Muscle layer of colon (tissue), 2 donors: ENCODE results near the gene TMEM203.

Experiments
- H3K27ac ChIP-seq: one replicate; pipeline ENCODE4 v1.7.0; 2013; ENCODE audit warnings: low read depth, mild to moderate bottlenecking, low read length, moderate library complexity
- H3K27me3 ChIP-seq, 2 donors: one replicate each; pipeline ENCODE4 v1.7.0; 2013; ENCODE audit warnings: low read length in 2 of 2, mild to moderate bottlenecking in 2 of 2; ENCODE audit not compliant: insufficient read depth in 2 of 2, control insufficient read depth in 1 of 2
- H3K36me3 ChIP-seq: one replicate; pipeline ENCODE4 v1.7.0; 2013; ENCODE audit warnings: mild to moderate bottlenecking, low read length; ENCODE audit not compliant: insufficient read depth
- H3K4me1 ChIP-seq: one replicate; pipeline ENCODE4 v1.7.0; 2013; ENCODE audit warnings: mild to moderate bottlenecking, low read length; ENCODE audit not compliant: insufficient read depth
- H3K4me3 ChIP-seq, 2 donors: one replicate each; pipeline ENCODE4 v1.7.0; 2013; ENCODE audit warnings: low read length in 2 of 2, low read depth in 1 of 2, mild to moderate bottlenecking in 1 of 2, moderate library complexity in 1 of 2
- H3K9ac ChIP-seq: one replicate; pipeline ENCODE4 v1.7.0; 2013; ENCODE audit warnings: low read length
- H3K9me3 ChIP-seq: one replicate; pipeline ENCODE4 v1.7.0; 2013; ENCODE audit warnings: mild to moderate bottlenecking, low read length
- donor health status: abdominal sarcoma.
- donor health status: Adenocarcinoma of cecum.

TMEM203 gene

DNA sequence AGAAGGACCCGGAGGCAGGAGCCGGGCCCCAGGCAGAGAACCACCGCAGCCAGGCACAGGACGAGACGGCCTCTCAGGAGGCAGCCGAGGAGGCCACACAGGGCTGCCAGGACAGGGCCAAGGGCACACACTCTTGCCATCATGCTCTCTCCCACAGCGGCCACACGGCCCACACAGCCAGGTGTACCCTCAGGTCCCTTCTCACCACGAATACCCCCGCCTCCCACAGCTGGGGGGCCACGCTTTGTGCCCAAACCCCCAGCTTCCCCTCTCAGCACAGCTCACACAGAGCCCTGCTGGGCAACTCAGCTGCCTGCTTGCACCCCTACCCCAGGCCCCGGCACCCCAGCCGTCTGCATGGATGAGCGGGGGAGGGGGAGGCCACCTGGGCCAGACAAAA is 11.7 kb downstream of the TMEM203 start:
- no peaks in the 10 kb centered on the region for H3K27me3 ChIP-seq
- H3K9me3 ChIP-seq = no peaks in the 10 kb centered on the region
- H3K27ac ChIP-seq = no peak overlapping the region
- H3K4me1 ChIP-seq = peaks cover 22% of the 10 kb centered on the region
- no peak overlapping the region for H3K9ac ChIP-seq
- H3K36me3 ChIP-seq = peaks cover 20% of the 10 kb centered on the region
- H3K4me3 ChIP-seq = no peak overlapping the region

DNA sequence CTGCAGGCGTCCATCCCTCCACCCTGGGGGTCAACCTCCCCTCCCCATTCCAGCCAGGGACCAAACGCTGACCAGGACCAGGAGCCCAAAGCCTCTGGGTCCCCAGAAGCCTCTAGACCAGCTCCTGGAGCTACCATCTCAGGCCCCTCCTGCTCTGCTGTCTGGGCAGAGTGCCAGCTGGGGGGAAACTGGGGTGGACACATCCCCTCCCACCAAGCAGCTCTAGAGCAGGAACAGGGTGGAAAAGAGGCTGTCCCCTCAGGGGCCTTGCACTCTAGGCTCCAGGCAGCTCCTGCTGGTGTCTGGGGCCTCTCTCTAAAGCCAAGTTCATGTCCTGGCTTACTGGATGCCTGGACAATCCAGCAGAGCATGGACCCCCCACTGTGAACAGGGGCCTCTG is 12.6 kb downstream of the TMEM203 start:
- no peak overlapping the region for H3K4me3 ChIP-seq
- peaks cover 13% of the 10 kb centered on the region for H3K4me1 ChIP-seq
- H3K9me3 ChIP-seq = no peaks in the 10 kb centered on the region
- peaks cover 20% of the 10 kb centered on the region for H3K36me3 ChIP-seq
- H3K9ac ChIP-seq = no peak overlapping the region
- H3K27me3 ChIP-seq = no peaks in the 10 kb centered on the region
- H3K27ac ChIP-seq = no peak overlapping the region

DNA sequence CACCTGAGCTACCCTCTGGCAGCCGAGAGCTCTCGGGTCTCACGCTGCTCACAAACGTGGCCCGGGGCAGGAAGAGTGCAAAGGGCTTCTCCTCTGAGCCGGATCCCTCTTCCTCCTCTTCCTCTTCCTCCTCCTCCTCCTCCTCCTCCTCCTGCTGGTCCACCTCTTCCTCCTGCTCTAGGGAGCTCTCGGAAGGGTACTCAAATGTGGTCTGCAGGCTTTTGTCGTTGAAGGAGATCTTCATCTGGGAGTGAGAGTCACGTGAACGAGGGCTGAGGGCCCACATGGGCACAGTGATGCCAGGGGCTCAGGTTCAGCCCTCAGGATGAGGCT is 13.0 kb downstream of the TMEM203 start:
- Histone ChIP-seq H3K9ac (no peak overlapping the region), H3K36me3 (peaks cover 20% of the 10 kb centered on the region), H3K4me3 (no peak overlapping the region), H3K27me3 (no peaks in the 10 kb centered on the region), H3K27ac (no peak overlapping the region), H3K9me3 (no peaks in the 10 kb centered on the region), H3K4me1 (peaks cover 17% of the 10 kb centered on the region)

DNA sequence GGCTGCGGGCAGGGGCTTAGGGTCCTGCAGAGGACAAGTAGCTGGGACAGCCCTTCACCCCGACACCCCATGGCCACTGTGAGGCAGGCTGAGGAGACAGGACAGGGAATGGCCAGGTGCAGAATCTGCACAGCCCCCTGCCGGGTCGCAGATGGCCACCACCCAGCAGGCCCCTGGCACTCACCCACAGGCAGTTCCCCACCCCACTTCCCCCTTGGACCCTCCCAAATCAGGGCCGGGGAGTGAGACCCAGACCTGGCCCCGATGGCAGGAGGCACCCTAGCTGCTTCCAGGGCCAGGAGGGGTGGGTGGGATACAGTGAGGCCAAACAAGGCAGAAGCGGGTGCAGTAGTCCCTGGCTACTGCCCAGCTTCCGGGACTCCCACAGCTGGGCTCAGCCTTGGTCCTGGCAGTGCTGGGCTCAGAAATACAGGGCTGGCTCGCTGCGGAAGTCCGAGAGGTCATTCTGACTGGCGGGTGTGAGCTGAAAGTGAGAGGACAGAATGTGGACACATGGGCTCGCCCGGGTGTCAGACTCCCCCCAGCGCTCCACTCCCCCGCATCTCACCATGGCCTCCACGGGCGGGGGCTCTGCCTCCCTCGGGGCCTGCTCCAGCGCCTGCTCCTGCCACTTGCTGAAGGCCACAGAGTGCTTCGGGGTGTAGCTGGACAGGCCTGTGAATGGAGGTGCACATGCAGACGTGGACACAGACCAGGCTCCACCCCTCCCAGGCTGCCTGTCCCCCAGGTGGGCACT is 13.6 kb downstream of the TMEM203 start:
- no peaks in the 10 kb centered on the region for H3K9me3 ChIP-seq
- H3K27me3 ChIP-seq = no peaks in the 10 kb centered on the region
- no peak overlapping the region for H3K9ac ChIP-seq
- H3K36me3 ChIP-seq = peaks cover 22% of the 10 kb centered on the region
- peaks cover 22% of the 10 kb centered on the region for H3K4me1 ChIP-seq
- H3K4me3 ChIP-seq = no peak overlapping the region
- H3K27ac ChIP-seq = no peak overlapping the region

DNA sequence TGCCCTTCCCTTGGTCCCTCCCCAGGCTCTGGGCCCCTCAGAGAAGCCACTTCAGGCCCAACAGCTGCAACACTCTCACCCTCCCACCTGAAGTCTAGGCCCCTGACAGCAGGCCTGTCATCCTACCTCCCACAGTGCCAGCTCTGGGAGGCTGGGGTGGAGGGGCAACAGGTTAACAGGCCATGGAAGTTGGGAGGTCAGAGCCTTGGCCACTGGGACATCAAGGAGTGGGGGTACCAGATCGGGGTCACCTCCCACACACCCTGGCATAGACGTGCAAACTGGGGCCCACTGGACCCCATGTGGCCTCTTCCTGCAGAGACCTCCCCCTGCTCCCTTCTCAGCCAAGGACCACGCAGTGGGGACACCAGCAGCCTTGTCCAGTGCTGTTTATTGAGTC is 14.2 kb downstream of the TMEM203 start:
- H3K36me3 ChIP-seq = peaks cover 28% of the 10 kb centered on the region
- H3K4me1 ChIP-seq = peaks cover 29% of the 10 kb centered on the region
- H3K27me3 ChIP-seq = no peaks in the 10 kb centered on the region
- no peak overlapping the region for H3K9ac ChIP-seq
- no peaks in the 10 kb centered on the region for H3K9me3 ChIP-seq
- no peak overlapping the region for H3K4me3 ChIP-seq
- H3K27ac ChIP-seq = no peak overlapping the region

DNA sequence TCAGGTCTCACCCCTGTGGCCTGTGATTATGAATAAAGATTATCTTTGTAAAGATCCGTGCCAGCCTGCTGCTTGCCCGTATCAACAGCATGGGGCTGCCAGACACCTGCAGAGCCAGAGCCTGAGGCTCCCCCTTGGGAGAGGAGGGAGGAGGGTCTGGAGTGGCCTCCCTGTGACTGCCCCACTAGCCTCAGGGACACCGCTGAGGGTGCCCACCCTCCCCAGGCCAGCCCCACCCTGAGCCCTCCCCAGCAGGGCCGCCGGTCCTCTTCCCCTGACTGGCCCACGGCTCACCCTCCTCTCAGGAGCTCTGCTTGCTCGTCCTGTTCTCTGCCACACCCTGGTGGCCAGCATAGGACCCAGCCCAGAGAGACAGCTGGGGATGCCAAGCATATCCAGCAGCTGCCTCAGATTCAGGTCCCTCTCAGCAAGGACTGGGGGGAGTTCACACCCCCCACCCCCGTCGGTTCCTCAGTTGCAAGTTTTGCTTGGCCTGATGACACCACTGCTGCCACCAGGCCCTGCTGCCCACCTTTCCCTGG is 15.1 kb downstream of the TMEM203 start:
- Histone ChIP-seq H3K27me3 (no peaks in the 10 kb centered on the region), H3K4me1 (peaks cover 32% of the 10 kb centered on the region), H3K4me3 (no peak overlapping the region), H3K27ac (no peak overlapping the region), H3K9me3 (no peaks in the 10 kb centered on the region), H3K36me3 (peaks cover 37% of the 10 kb centered on the region), H3K9ac (no peak overlapping the region)

DNA sequence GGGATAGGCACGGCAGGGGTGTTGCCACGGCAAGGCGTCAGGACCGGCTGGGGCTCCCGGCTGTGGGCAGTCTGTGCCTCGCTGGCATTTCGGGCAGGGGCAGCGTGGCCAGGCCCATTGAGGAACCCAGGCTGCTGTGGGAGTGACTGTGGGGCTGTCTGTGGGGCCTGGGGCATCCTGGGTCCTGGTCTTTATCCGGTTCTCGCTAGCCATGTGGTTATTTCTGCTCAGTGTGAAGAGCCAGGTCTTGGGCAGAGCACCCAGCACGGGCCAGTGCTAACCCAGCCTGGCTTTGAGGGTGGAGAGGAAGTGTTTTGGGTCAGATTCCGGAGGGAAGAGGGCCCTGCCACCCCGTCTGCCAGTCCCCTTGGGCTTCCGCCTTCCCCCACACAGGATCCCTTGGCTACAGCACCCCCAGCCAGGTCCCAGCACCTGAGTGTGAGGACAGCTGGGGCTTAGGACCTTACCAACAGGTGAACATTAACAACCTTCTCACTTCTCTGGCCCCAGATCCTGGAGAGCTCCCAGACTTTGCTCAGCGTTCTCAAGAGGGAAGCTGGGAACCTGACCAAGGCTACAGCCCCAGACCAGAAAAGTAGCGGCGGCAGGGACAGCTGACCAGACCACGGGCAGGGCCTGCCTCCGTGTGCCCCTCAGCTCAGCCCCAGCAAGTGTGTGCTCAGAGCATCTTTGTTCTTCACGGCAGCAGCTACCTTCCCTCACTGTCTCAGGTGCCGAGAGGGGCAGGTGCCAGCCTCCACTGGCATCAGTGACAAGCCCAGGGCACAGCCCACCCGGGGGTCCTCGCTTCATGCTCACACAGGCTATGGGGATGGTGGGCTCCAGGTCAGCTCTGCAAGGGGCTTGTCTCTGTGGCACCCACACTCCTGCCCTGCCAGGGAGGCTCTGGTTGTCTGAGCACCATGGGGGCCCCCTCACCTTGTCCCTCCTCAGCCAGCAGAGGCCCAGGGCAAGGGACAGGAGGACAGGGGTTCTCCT is 15.9 kb downstream of the TMEM203 start:
- Histone ChIP-seq H3K36me3 (peaks cover 41% of the 10 kb centered on the region), H3K4me1 (peaks cover 32% of the 10 kb centered on the region)

DNA sequence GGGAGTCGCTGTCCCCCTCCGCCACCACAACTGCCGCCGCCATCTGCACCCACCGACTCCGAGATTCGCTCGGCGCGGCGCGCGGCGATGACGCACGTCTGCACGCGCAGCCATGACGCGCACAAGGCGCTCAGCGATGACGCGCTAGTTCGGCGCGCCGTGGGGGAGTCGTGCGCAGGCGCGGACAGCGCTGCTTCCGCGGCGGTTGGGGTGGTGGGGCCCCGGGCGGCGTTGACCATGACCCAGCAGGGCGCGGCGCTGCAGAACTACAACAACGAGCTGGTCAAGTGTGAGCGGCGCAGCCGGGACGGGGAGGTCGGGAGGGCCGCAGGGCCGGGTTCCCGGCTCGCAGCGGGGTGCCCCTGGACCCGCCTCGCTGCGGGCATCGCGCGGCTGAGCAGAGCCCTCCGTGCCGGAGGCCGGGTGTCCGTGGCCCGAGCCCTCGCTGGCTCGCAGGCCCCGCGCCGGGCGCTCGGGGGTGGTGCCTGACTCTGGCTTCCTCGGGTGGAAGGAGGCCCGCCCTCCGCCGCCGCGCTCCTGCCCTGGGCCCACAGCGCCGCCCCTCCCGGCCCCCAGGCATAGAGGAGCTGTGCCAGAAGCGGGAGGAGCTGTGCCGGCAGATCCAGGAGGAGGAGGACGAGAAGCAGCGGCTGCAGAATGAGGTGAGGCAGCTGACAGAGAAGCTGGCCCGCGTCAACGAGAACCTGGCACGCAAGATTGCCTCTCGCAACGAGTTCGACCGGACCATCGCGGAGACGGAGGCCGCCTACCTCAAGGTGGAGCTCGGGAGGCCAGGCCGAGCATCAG is 16.8 kb downstream of the TMEM203 start, which contains the start of the genes ANAPC2 and SSNA1:
Gene ANAPC2 (minus strand): TSS at position 71 of the 807 bp plus-strand sequence. CDS start 28 bp downstream, at position 43.
Gene SSNA1 (plus strand): TSS at position 187 of the 807 bp plus-strand sequence. CDS start 51 bp downstream, at position 238.
- peaks cover 32% of the 10 kb centered on the region for H3K4me1 ChIP-seq
- H3K9me3 ChIP-seq = no peaks in the 10 kb centered on the region
- peaks cover 50% of the 10 kb centered on the region for H3K36me3 ChIP-seq
- H3K9ac ChIP-seq = peak within 1 kb of the TSS; percentile 76
- peak within 1 kb of the TSS; percentile 93 to 98 for H3K4me3 ChIP-seq
- H3K27ac ChIP-seq = peak within 1 kb of the TSS; percentile 95
- H3K27me3 ChIP-seq = no peaks in the 10 kb centered on the region

More for the DNA sequence above, 15.9 kb downstream of the TMEM203 start:
- Histone ChIP-seq H3K27ac (peak overlapping the region; percentile 95), H3K9ac (peak overlapping the region; percentile 68), H3K9me3 (no peaks in the 10 kb centered on the region), H3K4me3 (peak overlapping the region; percentile 93 to 98), H3K27me3 (no peaks in the 10 kb centered on the region)

DNA sequence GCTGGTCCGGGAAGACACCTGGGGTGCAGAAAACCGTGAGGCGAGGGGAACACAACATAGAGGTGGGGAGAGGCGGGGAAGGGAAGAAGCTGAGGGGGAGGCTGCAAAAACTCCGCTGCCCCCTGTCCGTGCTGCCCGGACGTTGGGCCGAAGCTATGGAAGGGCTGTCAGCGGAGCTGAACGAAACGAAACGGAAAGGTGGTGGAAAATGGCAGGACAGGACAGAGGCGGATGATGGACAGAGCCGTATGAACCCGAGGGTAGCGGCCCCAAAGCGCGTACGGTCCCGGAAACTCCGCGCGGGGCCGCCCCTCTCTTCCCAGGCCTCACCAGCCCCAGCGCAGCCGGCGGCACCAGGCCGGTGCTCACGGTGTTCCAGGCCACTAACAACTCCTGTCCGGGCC is 17.4 kb downstream of the TMEM203 start:
- H3K4me1 ChIP-seq = peaks cover 32% of the 10 kb centered on the region
- peaks cover 56% of the 10 kb centered on the region for H3K36me3 ChIP-seq
- peak overlapping the region; percentile 76 for H3K9ac ChIP-seq

DNA sequence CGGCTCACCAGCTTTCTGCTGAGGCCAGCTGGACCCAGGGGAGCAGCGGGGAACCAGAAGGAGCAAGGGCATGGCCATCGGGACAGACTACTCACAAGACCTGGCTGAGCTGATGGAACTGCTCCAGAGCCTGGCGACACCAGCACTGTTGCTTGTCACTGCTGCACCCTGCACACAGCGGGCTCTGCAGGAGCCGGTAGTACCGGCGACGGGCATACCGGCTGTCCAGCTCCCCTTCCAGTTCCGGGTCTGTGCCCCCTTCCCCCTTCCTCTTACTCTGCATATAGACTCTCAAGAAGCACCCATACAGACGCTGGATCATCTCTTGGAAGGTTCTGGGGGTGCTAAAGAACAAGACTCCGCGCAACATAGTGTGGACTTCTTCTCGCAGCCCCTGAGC is 18.1 kb downstream of the TMEM203 start:
- H3K36me3 ChIP-seq = peaks cover 63% of the 10 kb centered on the region
- H3K9me3 ChIP-seq = no peaks in the 10 kb centered on the region
- no peak overlapping the region for H3K27ac ChIP-seq
- H3K9ac ChIP-seq = peak overlapping the region; percentile 76
- H3K27me3 ChIP-seq = no peaks in the 10 kb centered on the region
- H3K4me3 ChIP-seq = peak overlapping the region; percentile 93 to 98
- H3K4me1 ChIP-seq = peaks cover 32% of the 10 kb centered on the region

More for the DNA sequence above, 17.4 kb downstream of the TMEM203 start:
- no peaks in the 10 kb centered on the region for H3K9me3 ChIP-seq
- H3K27ac ChIP-seq = peak overlapping the region; percentile 95
- H3K27me3 ChIP-seq = no peaks in the 10 kb centered on the region
- peak overlapping the region; percentile 93 to 98 for H3K4me3 ChIP-seq
